SK-N-SH (cell line): ENCODE measurements around the gene OVAAL. TPM values are rescaled to one million over a fixed set of nuclear protein-coding genes. Genes with fewer than 3 reads are reported as not detected.

Experiments used
- CTCF ChIA-PET: fragments of 300-600, 350-600 bp; formaldehyde crosslinking; extraction: SDS; loops from one replicate; lab custom pipeline; 2021; lab: Yijun Ruan, JAX
- POLR2A ChIA-PET: fragments of 350-600 bp; sonication (Branson Sonifier 250); formaldehyde crosslinking; extraction: SDS; loops from one replicate; lab custom pipeline; 2020; ENCODE audit warnings: antibody characterized with exemption, inconsistent platforms; lab: Yijun Ruan, JAX
- DNase-seq: peaks from one replicate; pipeline ENCODE4 v3.0.0; 2012
- H2AFZ ChIP-seq: fragments of 200-600 bp; sonication (generic); 2 replicates; pipeline ENCODE4 v1.8.1; 2016; ENCODE audit warnings: antibody characterized with exemption, mild to moderate bottlenecking, low read depth
- H3F3A ChIP-seq: fragments of 200-600 bp; sonication (generic); replicated peaks from 2 replicates; pipeline ENCODE3; 2016; ENCODE audit warnings: antibody characterized with exemption, mild to moderate bottlenecking; ENCODE audit not compliant: insufficient read depth
- H3K27ac ChIP-seq, 2 experiments: fragments of 200-500 bp in 1 of 2; fragments of 200-600 bp in 1 of 2; sonication (Bioruptor generic) in 1 of 2; sonication (generic), shearing (Covaris generic) in 1 of 2; 2 replicates each; pipeline versions ENCODE4 v1.5.1 to v1.6.1; 2014 to 2016; ENCODE audit warnings: low read depth in 2 of 2, inconsistent platforms in 1 of 2, low read length in 1 of 2, mild to moderate bottlenecking in 1 of 2, mixed read lengths in 1 of 2
- H3K27me3 ChIP-seq: fragments of 200-600 bp; sonication (generic), shearing (Covaris generic); 2 replicates; pipeline ENCODE4 v1.6.1; 2016; ENCODE audit warnings: mixed run types; ENCODE audit not compliant: insufficient read depth
- H3K36me3 ChIP-seq, 2 experiments: fragments of 200-500 bp in 1 of 2; fragments of 200-600 bp in 1 of 2; sonication (Bioruptor generic) in 1 of 2; sonication (generic) in 1 of 2; replicated peaks in 1 of 2; 2 replicates each; pipeline versions ENCODE3 to v1.5.1; 2014 to 2016; ENCODE audit warnings: low read length in 1 of 2, mild to moderate bottlenecking in 1 of 2; ENCODE audit not compliant: insufficient read depth in 2 of 2, control insufficient read depth in 1 of 2
- H3K4me1 ChIP-seq, 2 experiments: fragments of 200-500 bp in 1 of 2; fragments of 200-600 bp in 1 of 2; sonication (Bioruptor generic) in 1 of 2; sonication (generic), shearing (Covaris generic) in 1 of 2; 2 replicates each; pipeline versions ENCODE4 v1.5.1 to v1.6.1; 2014 to 2016; ENCODE audit warnings: low read depth in 1 of 2, low read length in 1 of 2, mixed run types in 1 of 2; ENCODE audit not compliant: insufficient read depth in 2 of 2, control insufficient read depth in 1 of 2
- H3K4me2 ChIP-seq: fragments of 200-600 bp; sonication (generic), shearing (Covaris generic); 2 replicates; pipeline ENCODE4 v1.6.1; 2017; ENCODE audit warnings: mixed run types
- H3K4me3 ChIP-seq, 2 experiments: fragments of 200-500 bp in 1 of 2; fragments of 200-600 bp in 1 of 2; sonication (Bioruptor generic) in 1 of 2; sonication (generic), shearing (Covaris generic) in 1 of 2; 2 replicates each; pipeline versions ENCODE4 v1.5.1 to v1.8.1; 2014 to 2016; ENCODE audit warnings: low read depth in 2 of 2, inconsistent platforms in 1 of 2, low read length in 1 of 2, mild to moderate bottlenecking in 1 of 2, mixed read lengths in 1 of 2, moderate library complexity in 1 of 2
- H3K79me2 ChIP-seq: fragments of 200-600 bp; sonication (generic); 2 replicates; pipeline ENCODE4 v1.8.1; 2017; ENCODE audit warnings: mild to moderate bottlenecking; ENCODE audit not compliant: insufficient read depth
- H3K9ac ChIP-seq: fragments of 200-600 bp; sonication (generic); 2 replicates; pipeline ENCODE4 v1.6.1; 2017; ENCODE audit warnings: mixed run types
- H3K9me2 ChIP-seq: fragments of 200-600 bp; sonication (generic); 2 replicates; pipeline ENCODE4 v1.6.1; 2017; ENCODE audit warnings: mixed run types
- H3K9me3 ChIP-seq: fragments of 200-600 bp; sonication (generic); 2 replicates; pipeline ENCODE4 v1.6.1; 2017; ENCODE audit warnings: mixed run types, mild to moderate bottlenecking, moderate library complexity
- H4K20me1 ChIP-seq: fragments of 200-600 bp; sonication (generic); 2 replicates; pipeline ENCODE4 v1.6.1; 2017; ENCODE audit warnings: mild to moderate bottlenecking, mixed run types; ENCODE audit not compliant: insufficient read depth
- EP300 ChIP-seq, 2 experiments: IDR thresholded peaks; 2 replicates each; pipeline versions ENCODE4 v1.4.0 to v1.6.1; 2012; ENCODE audit warnings: borderline replicate concordance in 1 of 2, low read depth in 1 of 2, low read length in 1 of 2
- FOSL2 ChIP-seq: IDR thresholded peaks from 2 replicates; pipeline ENCODE4 v1.4.0; 2012; ENCODE audit warnings: low read depth, mild to moderate bottlenecking, moderate library complexity, borderline replicate concordance
- FOXJ3 ChIP-seq: sonication (generic); formaldehyde crosslinking; IDR thresholded peaks from 2 replicates; pipeline ENCODE4 v1.5.1; 2020; ENCODE audit warnings: mild to moderate bottlenecking, missing genetic modification reagents
- FOXM1 ChIP-seq: IDR thresholded peaks from 2 replicates; pipeline ENCODE4 v1.4.0; 2012; ENCODE audit warnings: low read depth, mild to moderate bottlenecking
- GABPA ChIP-seq: IDR thresholded peaks from 2 replicates; pipeline ENCODE4 v1.4.0; 2012; ENCODE audit warnings: low read depth, mild to moderate bottlenecking
- JUND ChIP-seq: IDR thresholded peaks from 2 replicates; pipeline ENCODE4 v1.4.0; 2012
- RAD21 ChIP-seq: IDR thresholded peaks from 2 replicates; pipeline ENCODE4 v1.6.1; 2012; ENCODE audit warnings: mild to moderate bottlenecking, low read length
- RFX5 ChIP-seq: IDR thresholded peaks from 2 replicates; pipeline ENCODE4 v1.6.1; 2012; ENCODE audit warnings: mild to moderate bottlenecking, improper control_type of control experiment, low read length
- SIN3A ChIP-seq: IDR thresholded peaks from 2 replicates; pipeline ENCODE4 v1.6.1; 2012; ENCODE audit warnings: low read depth, mild to moderate bottlenecking, low read length, moderate library complexity, borderline replicate concordance
- SMC3 ChIP-seq: IDR thresholded peaks from 2 replicates; pipeline ENCODE4 v1.6.1; 2012; ENCODE audit warnings: low read depth, low read length, improper control_type of control experiment
- YY1 ChIP-seq: IDR thresholded peaks from 2 replicates; pipeline ENCODE4 v1.4.0; 2012; ENCODE audit warnings: low read depth, mild to moderate bottlenecking
- WGBS: methylation state at CpG from one replicate; pipeline ENCODE4 v1.1.6; 2017; ENCODE audit warnings: low lambda C conversion rate; 5-methylcytosine and 5-hydroxymethylcytosine counted together
- polyA plus RNA-seq, 3 experiments: library from polyadenylated mRNA; depleted of rRNA; stranded (reverse); fragments of >200 nt; gene quantifications; 2 replicates each; pipeline ENCODE4 v1.2.3, GENCODE V29; 2012
- TF ChIP-seq, protein P1 (sequence below): fragments of 200-600 bp; sonication (generic); IDR thresholded peaks from 2 replicates; pipeline ENCODE4 v1.6.1; 2017; ENCODE audit warnings: antibody characterized with exemption, mild to moderate bottlenecking, moderate library complexity
- TF ChIP-seq, protein P2 (sequence below): fragments of 150-350 bp; IDR thresholded peaks from 2 replicates; pipeline ENCODE4 v1.6.1; 2016; ENCODE audit warnings: mild to moderate bottlenecking, low read depth, low read length
- TF ChIP-seq, protein P3 (sequence below): IDR thresholded peaks from 2 replicates; pipeline ENCODE4; 2012

Gene OVAAL
- polyA plus RNA-seq, 1 of the 3 experiments (the other 2 are of a cell fraction) = not detected

DNA sequence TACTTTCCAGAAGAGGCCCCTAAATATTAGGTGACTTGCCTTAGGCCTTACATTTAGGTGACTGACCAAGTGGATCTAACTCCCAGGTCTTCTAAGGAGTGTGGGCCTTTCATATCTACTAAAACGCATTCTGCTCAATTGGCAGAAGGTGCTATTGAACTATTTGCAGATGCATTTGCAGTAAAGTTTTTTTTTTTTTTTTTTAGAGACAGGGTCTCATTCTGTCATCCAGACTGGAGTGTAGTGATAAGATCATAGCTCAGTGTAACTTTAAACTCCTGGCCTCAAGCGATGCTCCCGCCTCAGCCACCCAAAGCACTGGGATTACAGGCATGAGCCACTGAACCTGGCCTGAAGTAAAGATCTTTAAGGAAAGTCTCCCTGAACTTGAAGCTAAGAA lies 43.4 kb upstream of the OVAAL start:
- peak overlapping the region; percentile 97 for H2AFZ ChIP-seq
- CTCF ChIA-PET = interaction anchor here (0.6 to 9.8 kb wide), 40 partner anchors 8 to 654 kb away, joined by 3 to 157 read pairs (median 4); partner anchors contain the start of genes ACBD6 and XPR1

DNA sequence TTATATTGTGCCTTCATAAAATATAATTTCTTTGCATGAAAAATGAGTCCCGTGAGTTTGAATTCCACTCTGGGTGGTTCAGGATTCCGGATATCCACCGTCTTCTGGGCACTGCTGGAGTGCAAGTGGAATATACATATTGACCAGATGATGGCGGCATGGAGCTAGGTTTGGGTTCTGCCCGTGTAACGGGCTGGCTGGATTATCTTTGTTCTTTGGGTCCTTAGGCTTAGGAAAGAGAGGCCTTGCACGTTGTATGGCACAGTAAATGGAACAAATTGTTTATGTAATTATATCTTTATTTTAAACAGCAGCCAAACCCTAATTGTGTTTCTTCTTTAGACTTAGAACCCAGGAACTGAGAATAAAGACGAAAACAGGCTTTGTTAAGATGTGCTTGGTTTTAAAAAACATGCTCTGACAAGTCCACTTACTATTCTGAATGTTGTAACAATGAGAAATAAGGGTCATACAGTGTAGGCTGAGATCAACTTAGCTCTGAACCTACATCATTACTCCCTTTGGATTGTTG lies 42.8 kb upstream of the OVAAL start:
- WGBS = 3% methylated on average over 8 of the region's 8 CpGs
- no peaks in the 10 kb centered on the region for H3K27me3 ChIP-seq
- CTCF ChIA-PET = interaction anchor here (0.6 to 9.8 kb wide), 48 partner anchors 9 to 654 kb away, joined by 3 to 157 read pairs (median 4); partner anchors contain the start of genes ACBD6 and XPR1
- H3F3A ChIP-seq = peaks cover 7% of the 10 kb centered on the region
- POLR2A ChIA-PET = interaction anchor here (0.9 to 1.4 kb wide), 4 partner anchors 13 to 573 kb away, joined by 4 to 10 read pairs (median 6); partner anchors contain the start of genes ACBD6 and STX6
- H3K4me3 ChIP-seq = no peak overlapping the region; a peak in 1 of 4 replicates
- peak; percentile 83 for DNase-seq
- H3K36me3 ChIP-seq = no peaks in the 10 kb centered on the region
- H3K9ac ChIP-seq = 0 out of 2 replicates have a peak overlapping the region, but pooled peaks have one; percentile 23
- peak overlapping the region; percentile 97 for H2AFZ ChIP-seq
- H3K4me1 ChIP-seq = peaks cover 0 to 11% of the 10 kb centered on the region in 2 experiments; a peak in 2 of 4 replicates
- H3K9me2 ChIP-seq = no peaks in the 10 kb centered on the region
- H3K27ac ChIP-seq = peak overlapping the region; percentile 43 to 87
- no peak overlapping the region for H3K4me2 ChIP-seq
- peaks cover 2% of the 10 kb centered on the region for H3K9me3 ChIP-seq
- no peaks in the 10 kb centered on the region; the same call in 1 of the 2 replicates for H3K79me2 ChIP-seq
- no peaks in the 10 kb centered on the region for H4K20me1 ChIP-seq
- TF ChIP-seq, protein P1, sequence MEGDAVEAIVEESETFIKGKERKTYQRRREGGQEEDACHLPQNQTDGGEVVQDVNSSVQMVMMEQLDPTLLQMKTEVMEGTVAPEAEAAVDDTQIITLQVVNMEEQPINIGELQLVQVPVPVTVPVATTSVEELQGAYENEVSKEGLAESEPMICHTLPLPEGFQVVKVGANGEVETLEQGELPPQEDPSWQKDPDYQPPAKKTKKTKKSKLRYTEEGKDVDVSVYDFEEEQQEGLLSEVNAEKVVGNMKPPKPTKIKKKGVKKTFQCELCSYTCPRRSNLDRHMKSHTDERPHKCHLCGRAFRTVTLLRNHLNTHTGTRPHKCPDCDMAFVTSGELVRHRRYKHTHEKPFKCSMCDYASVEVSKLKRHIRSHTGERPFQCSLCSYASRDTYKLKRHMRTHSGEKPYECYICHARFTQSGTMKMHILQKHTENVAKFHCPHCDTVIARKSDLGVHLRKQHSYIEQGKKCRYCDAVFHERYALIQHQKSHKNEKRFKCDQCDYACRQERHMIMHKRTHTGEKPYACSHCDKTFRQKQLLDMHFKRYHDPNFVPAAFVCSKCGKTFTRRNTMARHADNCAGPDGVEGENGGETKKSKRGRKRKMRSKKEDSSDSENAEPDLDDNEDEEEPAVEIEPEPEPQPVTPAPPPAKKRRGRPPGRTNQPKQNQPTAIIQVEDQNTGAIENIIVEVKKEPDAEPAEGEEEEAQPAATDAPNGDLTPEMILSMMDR = peak; percentile 86
- no peak for TF ChIP-seq JUND
- TF ChIP-seq YY1 = no peak
- TF ChIP-seq SMC3 = peak; percentile 91
- TF ChIP-seq, protein P2, sequence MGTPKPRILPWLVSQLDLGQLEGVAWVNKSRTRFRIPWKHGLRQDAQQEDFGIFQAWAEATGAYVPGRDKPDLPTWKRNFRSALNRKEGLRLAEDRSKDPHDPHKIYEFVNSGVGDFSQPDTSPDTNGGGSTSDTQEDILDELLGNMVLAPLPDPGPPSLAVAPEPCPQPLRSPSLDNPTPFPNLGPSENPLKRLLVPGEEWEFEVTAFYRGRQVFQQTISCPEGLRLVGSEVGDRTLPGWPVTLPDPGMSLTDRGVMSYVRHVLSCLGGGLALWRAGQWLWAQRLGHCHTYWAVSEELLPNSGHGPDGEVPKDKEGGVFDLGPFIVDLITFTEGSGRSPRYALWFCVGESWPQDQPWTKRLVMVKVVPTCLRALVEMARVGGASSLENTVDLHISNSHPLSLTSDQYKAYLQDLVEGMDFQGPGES = no peak
- peak; percentile 96 for TF ChIP-seq RAD21
- TF ChIP-seq GABPA = no peak
- TF ChIP-seq RFX5 = 0 out of 2 replicates have a peak, but pooled peaks have one; percentile 45

More for the DNA sequence above, 43.4 kb upstream of the OVAAL start:
- Histone ChIP-seq H4K20me1 (no peaks in the 10 kb centered on the region), H3K9me2 (no peaks in the 10 kb centered on the region), H3K36me3 (no peaks in the 10 kb centered on the region), H3K4me3 (no peak overlapping the region), H3K27ac (peak overlapping the region in 1 of 2 experiments; percentile 43; a peak in 1 of 4 replicates), H3F3A (peaks cover 7% of the 10 kb centered on the region), H3K4me1 (peaks cover 0 to 11% of the 10 kb centered on the region in 2 experiments; a peak in 2 of 4 replicates), H3K9me3 (peaks cover 7% of the 10 kb centered on the region), H3K4me2 (no peak overlapping the region), H3K9ac (no peak overlapping the region), H3K79me2 (no peaks in the 10 kb centered on the region; the same call in 1 of the 2 replicates), H3K27me3 (no peaks in the 10 kb centered on the region)
- no peak for TF ChIP-seq JUND
- no peak for TF ChIP-seq EP300 (IDR thresholded peaks at IDR 0.05; ENCODE audit: borderline replicate concordance in 1 of 2, low read depth in 1 of 2, low read length in 1 of 2)
- no peak for TF ChIP-seq FOXJ3 (CRISPR knock-in tag)
- TF ChIP-seq, protein P1 = no peak
- no peak for TF ChIP-seq GABPA
- TF ChIP-seq, protein P2 = no peak
- TF ChIP-seq SIN3A = no peak
- no peak for TF ChIP-seq YY1
- no peak for TF ChIP-seq RFX5
- TF ChIP-seq, protein P3, sequence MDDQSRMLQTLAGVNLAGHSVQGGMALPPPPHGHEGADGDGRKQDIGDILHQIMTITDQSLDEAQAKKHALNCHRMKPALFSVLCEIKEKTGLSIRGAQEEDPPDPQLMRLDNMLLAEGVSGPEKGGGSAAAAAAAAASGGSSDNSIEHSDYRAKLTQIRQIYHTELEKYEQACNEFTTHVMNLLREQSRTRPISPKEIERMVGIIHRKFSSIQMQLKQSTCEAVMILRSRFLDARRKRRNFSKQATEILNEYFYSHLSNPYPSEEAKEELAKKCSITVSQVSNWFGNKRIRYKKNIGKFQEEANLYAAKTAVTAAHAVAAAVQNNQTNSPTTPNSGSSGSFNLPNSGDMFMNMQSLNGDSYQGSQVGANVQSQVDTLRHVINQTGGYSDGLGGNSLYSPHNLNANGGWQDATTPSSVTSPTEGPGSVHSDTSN = no peak
- TF ChIP-seq FOXM1 = no peak
- no peak for TF ChIP-seq RAD21
- TF ChIP-seq FOSL2 = no peak
- POLR2A ChIA-PET = interaction anchor here (0.9 to 1.4 kb wide), 3 partner anchors 13 to 574 kb away, joined by 4 to 10 read pairs (median 5); partner anchors contain the start of gene ACBD6
- no peak for DNase-seq
- WGBS = 7% methylated on average over 3 of the region's 3 CpGs
